HG03432 (cell line): Measurements from ENCODE around the gene CTNNA2.

Experiments used
- ATAC-seq: cut with Tn5 transposase; IDR thresholded peaks from one replicate; pipeline ENCODE4 v1.9.1; 2021; ENCODE audit warnings: mild to moderate bottlenecking, moderate library complexity; ENCODE audit not compliant: unreplicated experiment

CTNNA2 gene

DNA sequence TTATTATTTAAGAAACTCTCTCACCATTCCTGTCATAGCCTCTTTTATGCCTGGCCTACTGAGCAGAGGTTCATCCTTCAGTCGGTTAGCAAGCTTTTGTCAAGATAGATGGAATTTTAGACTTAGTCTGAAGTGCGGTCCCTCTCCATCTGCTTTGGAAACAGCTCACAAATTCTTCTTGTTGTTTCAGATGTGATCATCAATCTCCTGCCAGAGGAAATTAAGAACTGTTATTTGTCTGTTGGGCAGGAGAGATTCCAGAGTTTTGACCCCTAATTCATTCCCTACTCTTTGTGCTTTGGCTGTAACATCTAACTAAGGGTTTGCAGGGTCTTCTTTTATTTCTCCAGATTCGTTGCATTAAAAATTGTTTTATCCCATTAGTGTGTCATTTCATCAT is 735.3 kb downstream of the CTNNA2 start:
- ATAC-seq = no peak

DNA sequence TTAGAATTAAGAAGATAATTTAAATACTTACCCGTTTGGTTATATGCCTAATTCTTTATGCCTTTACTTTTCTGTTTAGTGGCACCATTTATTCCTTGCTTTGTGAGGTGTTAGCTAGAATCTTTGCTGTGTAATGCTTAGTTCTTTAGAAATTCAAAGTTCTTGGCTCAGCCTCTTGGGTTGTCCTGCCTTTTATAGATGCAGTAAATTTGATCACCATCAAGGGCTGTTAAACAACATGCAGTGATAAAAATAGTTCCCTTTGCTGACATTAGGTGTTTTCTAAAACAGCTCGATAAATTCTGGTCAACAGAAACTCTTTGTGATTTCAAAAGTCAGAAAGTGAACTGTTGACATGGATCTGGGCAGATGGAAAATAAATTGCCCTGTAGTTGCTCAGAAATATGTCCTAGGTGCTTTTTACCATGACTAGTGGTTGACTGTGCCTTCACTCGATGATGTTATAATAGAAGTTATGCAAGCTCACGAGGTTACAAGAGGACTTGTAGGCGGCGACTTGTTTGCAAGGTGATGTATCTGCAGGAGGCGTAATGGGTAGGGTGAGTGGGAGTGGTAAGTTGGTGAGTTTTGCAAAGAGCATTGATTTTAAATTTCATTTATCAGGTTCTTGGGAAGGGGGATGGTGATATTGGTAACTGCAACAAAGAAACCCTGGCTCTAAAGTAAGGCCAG is 739.6 kb downstream of the CTNNA2 start:
- no peak for ATAC-seq

DNA sequence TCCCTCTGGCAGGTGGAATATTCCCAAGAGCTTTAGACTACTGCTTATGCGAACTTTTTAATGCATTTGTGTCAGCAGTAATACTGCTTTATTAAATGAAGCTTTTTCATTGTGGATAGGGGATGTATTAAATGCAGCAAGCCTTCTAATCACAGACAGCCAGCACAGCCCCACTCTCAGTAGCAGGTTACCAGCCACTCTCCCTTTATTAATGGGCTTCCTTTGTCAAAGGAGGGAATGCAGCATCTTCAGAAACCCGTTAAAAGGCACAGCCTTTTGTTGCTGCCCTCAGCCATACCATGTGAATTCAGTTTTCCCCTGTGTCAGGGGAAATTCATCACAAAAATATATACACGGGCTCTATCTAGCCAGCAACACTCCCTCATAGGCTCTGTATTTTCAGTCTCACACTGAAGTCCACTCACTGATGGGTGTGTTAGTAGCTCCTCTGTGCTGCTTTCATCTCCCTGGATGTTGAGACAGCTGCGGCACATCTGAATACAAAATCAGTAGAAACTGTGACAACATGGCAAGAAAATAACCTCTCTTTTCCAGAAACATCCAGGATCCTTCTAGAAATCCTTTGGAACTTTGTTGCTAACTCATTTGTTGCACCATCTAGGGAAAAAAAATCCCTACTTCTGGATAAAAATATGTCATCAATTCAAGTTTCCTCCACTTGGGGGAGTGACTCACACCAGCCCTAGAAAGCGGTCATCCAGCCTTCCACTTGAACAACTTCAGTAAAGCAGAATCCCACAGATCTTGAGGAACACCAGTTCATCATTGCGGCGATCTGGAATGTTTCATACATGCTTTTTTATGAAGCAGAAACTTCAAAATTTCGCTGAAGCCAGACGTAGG is 743.3 kb downstream of the CTNNA2 start:
- ATAC-seq = no peak

DNA sequence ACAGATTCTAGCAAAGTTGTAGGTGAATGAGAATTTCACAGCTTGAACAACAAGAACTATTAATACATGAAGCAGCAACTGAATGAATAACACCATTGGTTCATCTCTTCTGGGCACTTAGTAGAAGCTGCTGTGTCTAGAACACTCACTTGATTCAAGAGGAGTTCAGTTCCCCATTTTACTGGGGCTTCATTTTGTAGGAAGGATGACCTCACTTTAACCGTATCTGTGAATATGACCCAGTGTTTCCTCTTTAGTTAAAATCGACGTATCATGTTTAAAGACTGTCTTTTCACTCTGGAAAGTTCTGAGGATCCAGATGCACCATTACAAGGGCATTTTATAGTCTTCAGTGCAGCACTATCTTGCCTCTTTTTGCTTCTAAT is 743.9 kb downstream of the CTNNA2 start:
- ATAC-seq = no peak

DNA sequence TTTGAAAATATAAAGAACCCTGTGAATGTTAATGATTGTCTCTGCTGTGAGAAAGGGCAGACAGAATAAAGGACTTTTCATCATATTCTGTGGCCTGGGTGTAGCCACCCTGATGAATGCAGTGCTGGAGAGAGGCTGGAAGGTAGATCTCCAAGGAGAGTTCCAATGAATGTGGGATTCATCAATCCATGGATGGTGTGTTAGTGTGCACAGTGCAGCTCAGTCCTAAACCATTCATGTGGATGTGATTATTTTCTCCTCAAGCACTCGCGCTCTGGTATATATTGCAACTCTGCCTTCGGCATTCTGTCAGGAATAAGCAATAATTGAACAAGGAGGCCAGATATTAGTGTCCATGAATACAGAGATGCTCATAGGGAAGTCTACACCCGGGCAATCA is 744.6 kb downstream of the CTNNA2 start:
- ATAC-seq = no peak

DNA sequence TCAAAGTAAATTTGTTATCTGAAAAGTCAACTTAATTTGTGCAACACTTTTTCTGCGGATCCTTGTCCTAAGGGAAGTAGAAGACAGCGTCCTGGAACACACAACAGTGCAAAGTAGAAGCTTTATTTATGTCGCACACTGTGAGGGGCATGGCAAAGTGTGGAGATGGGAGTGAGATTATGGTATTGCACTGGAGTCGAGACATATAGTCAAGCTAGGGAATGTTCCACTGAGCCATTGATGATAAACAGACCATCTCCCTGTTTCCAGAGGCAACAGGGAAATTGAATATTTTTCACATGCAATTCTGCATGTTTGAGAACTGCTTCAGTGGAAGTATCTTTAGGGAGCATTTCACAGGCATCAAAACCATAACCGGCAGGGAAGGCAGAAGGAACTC is 745.5 kb downstream of the CTNNA2 start:
- no peak for ATAC-seq

DNA sequence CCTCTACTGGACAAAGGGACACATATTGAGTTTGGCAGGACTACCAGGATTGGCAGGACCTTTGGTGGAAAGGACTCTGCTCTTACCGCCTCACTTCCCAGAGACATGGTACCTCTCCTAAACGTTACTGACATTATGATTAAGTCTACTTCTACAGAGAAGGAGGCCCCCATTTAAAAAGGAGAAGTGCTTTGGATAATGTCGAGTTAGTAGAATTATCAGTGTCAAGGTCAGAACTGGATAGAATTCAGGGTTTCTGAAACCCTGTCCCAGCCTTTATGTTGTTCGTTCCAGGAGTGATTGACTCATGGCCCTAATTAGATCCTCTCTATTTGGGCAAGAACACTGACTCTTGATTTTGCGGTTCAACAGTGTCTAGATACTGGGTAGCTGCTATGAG is 745.9 kb downstream of the CTNNA2 start:
- no peak for ATAC-seq

DNA sequence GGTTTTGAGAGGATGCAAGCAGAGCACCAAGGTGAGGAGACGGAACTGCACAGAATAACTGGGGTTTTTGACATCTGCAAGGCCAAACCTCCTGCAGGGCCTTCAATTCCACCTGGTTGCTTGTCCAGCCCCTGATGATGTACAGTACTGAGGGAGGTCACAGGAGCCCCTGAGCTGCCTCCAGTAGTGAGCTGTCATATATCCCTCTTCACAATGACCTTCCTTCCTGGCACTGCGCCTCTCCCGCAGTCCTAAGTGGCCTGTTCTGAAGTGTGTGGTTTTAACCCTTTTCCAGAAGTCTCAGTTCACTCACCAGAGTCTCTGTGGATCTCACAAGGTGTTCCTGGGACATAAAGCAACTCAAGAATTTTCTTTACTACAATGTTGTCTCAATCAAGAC is 746.4 kb downstream of the CTNNA2 start:
- ATAC-seq = no peak

DNA sequence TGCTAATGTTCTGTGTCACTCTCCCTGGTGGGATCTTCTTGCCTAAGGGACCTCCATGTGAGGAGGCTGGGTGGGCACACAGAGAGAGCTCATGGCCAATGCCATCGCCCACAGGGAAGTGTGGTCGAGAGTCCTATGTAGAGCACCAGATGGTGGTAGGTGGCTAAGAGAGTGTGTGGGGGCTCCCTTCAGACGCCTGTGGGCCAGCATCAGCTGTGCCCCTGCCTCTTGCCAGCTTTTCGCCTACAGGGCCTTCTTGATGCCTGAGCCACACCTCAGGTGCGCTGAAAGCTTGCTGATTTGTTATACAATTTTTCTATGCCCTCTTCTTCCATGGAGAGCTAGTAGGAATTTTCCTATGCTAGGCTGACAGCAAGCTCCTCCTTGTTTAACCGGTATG is 753.4 kb downstream of the CTNNA2 start:
- ATAC-seq = no peak

DNA sequence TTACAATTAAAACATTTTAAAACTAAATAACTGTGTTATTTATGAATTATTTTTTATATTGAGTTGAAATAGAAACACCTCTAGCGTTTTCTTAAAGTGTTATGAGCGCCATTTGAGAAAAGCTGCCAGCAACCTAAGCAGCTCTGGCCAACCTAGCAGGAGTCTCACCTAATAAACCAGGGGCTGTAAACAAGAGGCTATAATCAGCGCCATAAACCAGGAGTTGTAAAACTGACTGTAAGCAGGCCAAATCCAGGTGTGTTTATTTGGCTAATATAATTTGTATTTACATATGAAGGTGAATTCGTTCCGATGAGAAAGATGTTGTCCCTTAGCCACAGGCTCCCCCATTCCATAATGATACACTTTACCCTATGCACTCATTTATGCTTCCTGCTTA is 757.0 kb downstream of the CTNNA2 start:
- no peak for ATAC-seq

DNA sequence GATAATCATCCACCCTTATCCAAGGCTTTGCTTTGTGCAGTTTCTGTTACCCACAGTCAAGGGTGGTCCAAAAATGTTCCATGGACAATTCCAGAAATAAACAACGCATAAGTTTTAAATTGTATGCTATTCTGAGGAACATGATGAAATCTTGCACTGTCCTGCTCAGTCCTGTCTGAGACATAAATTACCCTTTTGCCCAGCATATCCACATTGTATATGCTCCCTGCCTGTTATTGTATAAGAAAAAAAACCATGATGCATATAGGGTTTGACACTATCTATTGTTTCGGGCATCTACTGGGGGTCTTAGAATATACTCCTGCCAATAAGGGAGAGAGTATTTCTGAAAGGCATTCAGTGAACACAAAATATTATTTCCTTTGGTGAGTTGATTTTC is 767.7 kb downstream of the CTNNA2 start:
- no peak for ATAC-seq

DNA sequence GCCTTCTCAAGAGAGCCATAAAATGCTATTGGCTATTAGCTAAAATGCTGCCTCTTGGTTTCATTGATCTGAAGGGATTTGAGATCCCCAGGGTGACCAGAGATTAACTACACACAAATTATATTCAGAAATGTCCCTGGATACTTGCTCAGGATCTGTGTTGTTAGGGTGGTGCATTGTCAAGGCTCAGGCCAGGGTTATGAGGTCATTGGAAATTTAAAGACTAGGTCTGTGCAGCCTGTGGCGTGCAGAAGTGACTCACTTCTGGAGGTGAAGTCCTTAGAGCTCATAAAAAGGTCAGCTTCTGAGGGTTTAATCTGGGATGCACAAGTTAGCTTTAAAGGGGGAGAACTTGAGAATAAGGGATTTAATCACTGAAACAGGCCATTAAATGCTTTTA is 768.2 kb downstream of the CTNNA2 start:
- no peak for ATAC-seq

DNA sequence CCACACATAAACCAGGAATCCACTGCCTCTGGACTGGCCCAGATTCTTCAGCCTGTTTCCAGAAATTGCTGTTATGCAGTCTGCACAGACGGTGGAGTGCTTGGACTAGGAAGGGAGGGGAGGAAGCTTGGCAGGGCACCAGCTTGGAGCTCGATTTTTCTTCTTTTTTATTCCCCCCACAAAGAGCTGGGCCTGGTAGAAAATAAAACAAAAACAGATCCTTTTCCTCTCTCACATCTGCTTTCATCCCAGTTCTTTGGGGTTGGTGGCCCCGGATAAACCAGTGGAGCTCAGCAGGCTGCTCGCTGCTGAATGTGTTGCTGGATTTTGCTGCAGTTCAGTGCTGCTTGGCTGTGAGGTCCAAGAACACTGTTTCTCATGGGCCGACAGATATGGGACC is 775.7 kb downstream of the CTNNA2 start:
- no peak for ATAC-seq

DNA sequence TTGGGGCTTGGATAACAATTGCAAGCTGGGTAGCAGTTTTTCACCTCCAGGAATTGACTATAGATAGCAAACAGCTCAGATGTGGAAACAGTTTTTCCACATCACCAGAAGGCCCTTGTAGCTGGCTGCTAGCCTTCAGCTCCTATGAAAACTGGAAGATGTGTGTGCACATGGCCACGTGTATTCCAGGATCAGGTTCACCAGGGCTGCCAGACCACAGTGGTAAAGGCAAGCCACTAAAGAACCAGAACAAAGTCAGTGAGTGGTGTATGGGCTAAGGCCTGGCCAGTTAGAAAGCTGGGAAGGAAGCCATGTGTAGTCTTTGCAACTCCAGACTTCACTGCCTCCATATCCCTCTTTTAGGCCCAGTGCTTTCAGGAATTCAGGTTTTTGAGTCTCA is 778.8 kb downstream of the CTNNA2 start:
- ATAC-seq = no peak

DNA sequence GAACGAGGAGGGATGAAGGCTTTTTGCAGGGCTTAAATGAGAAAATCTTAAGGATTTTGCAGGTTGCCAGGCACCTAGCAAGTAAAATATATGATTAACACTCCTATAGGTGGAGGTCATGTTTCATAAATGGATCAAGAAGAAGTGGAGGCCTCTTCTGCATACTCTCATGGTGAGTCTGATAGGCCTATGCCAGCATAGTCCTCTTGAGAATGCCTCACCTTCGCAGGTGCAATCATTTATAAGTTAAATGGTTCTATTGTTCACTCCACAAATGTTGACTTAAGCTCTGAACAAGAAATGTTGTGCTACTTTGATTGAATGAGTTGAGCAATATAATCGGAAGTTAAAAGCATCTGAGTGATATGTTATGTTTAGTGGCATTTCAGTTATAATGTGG is 779.6 kb downstream of the CTNNA2 start:
- ATAC-seq = no peak

DNA sequence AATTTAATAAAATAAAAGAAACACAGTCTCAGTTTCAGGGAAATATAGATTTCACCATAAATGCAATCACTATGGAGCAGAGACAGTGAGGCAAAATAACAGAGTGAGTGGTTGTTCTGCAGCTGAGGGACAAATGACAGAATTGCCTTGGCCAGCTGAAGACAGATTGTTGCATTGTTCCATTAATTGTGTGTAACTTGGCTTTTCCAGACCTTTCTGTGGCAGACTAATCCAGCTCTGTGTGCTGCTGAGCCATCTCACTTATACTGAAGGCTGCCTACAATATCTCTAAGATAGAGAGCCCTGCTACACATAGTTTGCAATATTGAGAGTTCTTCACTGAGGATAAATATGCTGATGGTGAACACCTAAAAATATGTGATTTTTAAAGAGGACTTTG is 780.2 kb downstream of the CTNNA2 start:
- no peak for ATAC-seq

DNA sequence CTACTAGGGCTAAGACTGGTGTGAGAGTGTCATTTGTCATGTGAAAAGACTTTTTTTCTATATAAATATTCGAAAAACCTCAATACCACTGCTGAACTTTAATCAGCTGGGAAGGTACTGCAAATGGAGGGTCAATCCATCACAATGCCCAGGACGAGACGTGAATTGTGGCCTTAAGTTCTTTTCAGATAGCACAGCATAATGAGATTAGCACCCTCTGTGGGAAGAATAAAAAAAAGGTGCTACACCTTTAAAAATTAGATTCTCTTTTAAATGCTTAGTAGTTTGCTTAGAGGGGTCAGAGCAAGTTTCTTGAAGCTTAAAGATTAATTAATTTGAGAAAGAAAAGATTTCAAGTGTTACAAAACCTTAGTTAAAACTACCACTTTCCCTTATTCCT is 786.1 kb downstream of the CTNNA2 start:
- ATAC-seq = no peak

DNA sequence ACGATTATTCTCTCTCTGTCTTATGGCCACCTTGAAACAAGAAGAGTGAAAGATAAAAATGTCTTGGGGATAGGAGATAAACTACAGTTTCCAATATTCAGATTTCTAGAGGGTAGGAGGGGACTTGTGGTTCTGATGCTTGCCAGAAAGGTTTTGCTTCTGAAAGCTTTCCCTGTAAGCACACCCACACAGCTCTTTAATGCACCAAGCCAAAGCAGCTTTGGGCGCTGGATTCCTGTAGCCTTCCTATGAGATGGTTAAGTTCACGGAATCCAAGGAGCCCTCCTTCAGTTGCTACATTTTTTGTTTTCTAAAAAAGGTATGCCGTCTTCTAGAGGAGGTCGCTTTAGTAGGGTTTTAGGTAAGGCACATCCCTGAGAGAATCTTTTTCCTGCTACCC is 786.8 kb downstream of the CTNNA2 start:
- no peak for ATAC-seq

DNA sequence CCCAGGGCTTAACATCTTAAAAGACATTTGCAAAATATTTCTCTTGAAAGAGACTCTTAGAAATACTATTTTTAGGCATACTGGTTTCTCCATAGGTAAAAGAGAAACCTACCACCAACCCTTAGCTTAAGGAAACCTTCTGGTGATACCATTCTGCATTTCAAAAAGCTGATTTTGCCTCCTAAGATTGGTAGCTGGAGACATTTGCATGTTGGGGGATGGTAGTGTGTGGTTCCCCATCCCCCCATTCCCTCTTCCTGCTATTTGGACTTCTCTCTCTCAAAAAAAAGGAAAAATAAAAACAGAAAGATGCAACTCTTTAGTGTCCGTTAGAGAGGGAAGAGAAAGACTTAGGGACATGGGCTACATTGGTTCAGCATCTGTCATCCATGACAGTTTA is 787.5 kb downstream of the CTNNA2 start:
- no peak for ATAC-seq

DNA sequence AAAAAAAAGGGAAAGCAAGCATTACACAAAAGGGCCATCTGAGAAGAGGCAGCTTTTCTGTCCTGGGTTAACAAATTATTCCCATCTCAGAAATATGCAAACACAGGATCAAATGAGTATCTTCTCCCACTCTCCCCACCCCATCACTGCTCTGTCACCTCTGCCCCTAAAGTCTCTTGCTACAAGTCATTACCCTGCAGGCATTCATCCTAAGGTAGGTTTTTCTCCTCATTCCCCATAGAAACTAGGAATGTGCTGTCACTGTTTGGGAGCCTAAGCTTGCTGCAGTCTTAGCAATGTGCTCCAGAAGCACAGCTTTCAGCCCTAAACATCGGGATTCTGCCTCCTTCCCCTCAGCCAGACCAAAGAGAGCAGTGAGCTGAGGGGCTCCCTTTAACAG is 788.1 kb downstream of the CTNNA2 start:
- no peak for ATAC-seq

DNA sequence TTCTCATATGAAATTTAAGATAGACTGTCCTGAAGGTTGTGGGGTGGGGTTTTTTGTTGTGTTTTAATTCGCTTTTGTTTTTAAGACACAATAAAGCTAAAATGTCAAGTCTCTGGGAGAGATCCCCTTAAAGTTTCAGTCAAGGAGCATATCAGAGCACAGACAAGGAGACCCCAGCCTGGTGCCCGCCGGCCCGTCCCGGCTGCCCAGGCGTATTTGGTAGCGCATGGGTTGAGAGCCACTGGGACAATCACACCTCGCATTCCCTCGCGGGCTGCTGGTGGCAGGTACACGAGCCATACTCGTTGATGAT is 789.1 kb downstream of the CTNNA2 start:
- no peak for ATAC-seq

DNA sequence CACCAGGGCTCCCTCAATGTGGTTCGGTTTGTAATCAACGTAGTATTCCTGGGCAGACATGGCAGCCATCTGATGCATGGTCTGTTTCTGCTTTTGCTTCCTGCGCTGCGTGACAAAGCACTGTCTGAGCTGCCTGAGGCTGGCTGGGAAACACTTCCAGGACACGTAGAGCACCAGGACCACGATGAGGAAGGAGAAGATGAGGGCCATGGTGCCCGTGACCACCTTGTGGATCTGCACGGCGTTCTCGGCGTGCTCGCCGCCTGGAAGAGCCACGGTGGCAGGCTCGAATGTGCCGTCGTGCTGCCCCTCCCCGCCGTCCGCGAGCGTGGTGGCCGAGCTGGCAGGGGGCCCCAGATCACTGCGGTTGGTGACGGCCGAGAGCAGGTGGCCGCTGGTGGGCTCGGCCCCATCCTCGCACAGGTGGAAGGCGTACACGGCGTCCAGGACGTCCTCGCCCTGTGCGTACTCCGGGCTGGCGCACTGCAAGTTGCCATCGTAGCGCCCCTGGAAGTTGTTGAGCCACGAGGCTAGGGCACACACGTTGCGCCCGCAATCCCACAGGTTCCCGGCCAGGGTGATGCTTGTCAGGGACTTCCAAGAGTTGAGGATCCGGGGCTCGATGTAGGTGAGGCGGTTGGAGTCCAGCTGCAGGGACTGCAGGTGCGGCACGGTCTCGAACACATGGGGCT is 789.6 kb downstream of the CTNNA2 start:
- ATAC-seq = no peak
